SK-N-MC (cell line): ENCODE results near the gene ANKFN1.

Source experiments
- EZH2 ChIP-seq: fragments of 200-600 bp; sonication (generic); IDR thresholded peaks from one replicate; pipeline ENCODE4 v1.6.1; 2017; ENCODE audit warnings: antibody characterized with exemption
- FOXP2 ChIP-seq: optimal IDR thresholded peaks from 2 replicates; pipeline ENCODE3; 2011; ENCODE audit warnings: mild to moderate bottlenecking, moderate library complexity; ENCODE audit not compliant: insufficient read depth; ENCODE audit errors: extremely low read length, control extremely low read depth
- POLR2AphosphoS5 ChIP-seq: IDR thresholded peaks from 2 replicates; pipeline ENCODE4 v1.6.1; 2012; ENCODE audit warnings: mild to moderate bottlenecking, low read depth, low read length, borderline replicate concordance

DNA sequence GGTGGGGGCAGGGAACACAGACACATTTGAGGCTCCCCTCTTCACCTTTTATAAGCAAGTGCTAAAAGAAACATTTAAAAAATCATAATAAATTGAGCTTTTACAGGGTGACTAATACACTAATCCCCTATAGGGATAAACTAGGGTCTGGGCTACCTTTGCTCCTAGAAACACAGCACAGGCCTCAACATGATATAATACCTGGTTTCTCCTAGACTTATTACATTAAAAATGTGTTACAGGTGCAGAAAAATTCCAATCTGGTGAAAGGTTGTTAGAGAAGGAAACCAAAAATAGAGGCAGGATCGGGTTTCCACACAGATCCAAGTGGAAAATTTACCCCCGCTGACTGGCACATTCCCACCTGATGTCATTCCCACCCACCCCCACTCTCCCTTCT is 315.6 kb downstream of the ANKFN1 start:
- TF ChIP-seq POLR2AphosphoS5 = no peak
- TF ChIP-seq EZH2 = no peak
- TF ChIP-seq FOXP2 = no peak
